Measurements from ENCODE around the gene DOCK3.
"Not testable (repeated sequence)": the region's sequence is repeated elsewhere in the genome, so short reads cannot be mapped to it uniquely, and the experiment has no call there.

The DOCK3 gene

DNA sequence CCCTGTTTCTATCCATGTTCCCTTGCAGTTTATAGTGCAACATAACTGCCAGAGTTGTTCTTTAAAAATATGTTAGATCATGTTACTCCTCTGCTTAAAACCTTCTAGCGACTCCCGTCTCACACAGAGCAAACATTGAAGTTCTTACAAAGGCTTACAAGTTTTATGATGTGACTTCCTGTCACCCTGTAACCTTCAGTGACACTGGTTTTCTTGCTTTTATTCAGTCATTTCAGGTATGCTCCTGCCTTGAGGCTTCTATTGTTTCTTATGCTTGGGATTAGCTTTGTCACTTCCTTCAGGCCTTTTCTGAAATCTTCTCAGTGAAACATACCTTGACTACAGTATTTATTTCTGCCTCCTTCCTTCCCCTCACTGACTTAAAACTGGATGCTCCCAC lies 252.1 kb downstream of the DOCK3 start:
- no peak overlapping the region for H3K4me3 ChIP-seq (ENCODE audit: low read depth, low read length)
- TF ChIP-seq, protein P1, sequence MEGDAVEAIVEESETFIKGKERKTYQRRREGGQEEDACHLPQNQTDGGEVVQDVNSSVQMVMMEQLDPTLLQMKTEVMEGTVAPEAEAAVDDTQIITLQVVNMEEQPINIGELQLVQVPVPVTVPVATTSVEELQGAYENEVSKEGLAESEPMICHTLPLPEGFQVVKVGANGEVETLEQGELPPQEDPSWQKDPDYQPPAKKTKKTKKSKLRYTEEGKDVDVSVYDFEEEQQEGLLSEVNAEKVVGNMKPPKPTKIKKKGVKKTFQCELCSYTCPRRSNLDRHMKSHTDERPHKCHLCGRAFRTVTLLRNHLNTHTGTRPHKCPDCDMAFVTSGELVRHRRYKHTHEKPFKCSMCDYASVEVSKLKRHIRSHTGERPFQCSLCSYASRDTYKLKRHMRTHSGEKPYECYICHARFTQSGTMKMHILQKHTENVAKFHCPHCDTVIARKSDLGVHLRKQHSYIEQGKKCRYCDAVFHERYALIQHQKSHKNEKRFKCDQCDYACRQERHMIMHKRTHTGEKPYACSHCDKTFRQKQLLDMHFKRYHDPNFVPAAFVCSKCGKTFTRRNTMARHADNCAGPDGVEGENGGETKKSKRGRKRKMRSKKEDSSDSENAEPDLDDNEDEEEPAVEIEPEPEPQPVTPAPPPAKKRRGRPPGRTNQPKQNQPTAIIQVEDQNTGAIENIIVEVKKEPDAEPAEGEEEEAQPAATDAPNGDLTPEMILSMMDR (IDR thresholded peaks at IDR 0.05; ENCODE audit: low read depth, low read length): no peak

DNA sequence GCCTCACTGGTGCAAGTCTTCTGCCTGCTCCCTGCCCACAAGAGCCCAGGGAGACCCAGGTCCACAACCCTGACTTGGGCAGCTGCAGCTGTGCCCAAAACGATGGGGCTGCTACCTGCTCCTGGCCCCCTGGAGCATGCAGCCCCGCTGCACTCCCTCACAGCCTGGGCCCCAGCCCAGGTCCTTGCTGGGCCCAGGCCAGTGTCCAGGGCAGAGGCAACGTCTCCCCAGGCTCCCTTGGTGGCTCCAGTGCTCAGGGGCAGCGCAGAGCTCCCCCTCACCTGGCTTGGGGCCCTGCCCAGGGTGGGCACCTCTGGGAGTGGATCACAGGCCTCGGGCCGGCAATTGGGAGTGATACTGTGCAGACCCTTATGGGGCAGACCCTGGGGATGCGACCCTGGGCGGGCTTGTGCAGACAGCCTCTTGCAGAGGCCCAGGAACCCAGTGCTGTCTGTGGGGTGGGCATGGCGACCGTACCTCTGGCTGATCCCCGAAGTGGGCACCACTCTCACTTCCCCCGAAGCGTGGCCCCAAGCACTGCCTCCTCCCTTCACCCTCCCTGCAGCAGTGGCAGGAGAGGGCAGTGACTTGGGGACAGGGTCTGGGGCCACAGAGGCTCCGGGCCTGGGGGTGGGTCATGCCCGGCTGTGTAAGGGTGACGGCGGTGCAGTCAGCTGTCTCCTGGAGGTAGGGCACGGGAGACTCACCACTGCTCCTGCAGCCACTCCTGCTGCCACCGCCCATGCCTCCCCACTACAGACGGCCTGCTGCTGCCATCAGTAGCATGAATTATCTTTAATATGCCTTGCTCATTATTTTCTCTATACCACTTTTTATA lies 255.9 kb downstream of the DOCK3 start:
- TF ChIP-seq, protein P1 (IDR thresholded peaks at IDR 0.05; ENCODE audit: low read depth, low read length): no peak
- H3K4me3 ChIP-seq (ENCODE audit: low read depth, low read length): no peak overlapping the region

DNA sequence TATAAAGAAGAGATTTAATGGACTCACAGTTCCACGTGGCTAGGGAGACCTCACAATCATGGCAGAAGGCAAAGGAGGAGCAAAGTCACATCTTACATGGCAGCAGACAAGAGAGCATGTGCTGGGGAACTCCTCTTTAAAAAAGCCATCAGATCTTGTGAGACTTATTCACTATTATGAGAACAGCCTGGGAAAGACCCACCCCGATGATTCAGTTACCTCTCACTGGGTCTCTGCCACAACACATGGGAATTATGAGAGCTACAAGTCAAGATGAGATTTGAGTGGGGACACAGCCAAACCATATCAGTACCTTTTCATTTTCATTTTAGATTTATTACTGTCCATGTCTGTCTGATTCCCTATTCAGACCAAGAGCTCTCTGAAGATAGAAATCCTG lies 258.2 kb downstream of the DOCK3 start:
- H3K4me3 ChIP-seq (ENCODE audit: low read depth, low read length): not testable (repeated sequence)

DNA sequence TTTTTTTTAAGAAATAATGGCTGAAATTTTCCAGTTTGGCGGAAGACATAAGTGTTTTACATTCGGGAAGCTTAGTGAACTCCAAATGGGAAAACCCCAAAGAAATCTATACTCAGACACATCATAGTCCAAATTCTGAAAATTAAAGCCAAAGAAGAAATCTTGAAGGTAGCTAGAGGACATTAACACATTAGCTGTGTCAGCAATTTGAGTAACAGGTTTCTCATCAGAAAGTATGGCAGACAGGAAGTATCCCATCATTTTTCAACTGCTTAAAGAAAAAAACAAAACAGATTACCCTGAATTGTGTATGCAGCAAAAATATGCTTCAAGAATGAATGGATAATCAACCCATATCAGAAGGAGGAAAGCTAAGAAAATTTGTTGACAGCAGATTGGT lies 261.7 kb downstream of the DOCK3 start:
- H3K4me3 ChIP-seq (ENCODE audit: low read depth, low read length): no peak overlapping the region
- TF ChIP-seq, protein P1 (IDR thresholded peaks at IDR 0.05; ENCODE audit: low read depth, low read length): no peak

DNA sequence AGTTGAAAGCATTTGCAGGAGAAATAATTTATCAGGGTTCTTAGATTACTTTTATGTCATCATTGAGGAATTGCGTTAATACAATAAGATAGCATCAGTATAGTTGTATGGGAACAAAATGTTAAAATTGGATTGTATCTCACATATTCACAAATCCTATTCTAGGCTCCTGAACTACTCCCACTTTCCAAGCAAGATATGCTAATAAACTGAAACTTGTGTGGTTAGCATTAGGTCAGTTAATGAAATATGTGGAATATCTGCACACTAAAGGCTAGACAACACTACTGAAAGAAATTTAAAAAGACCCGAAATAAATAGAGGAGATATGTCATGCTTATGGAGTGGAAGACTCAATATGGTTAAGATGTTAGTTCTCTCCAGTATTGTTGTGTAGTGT lies 272.7 kb downstream of the DOCK3 start:
- H3K4me3 ChIP-seq (ENCODE audit: low read depth, low read length): no peak overlapping the region
- TF ChIP-seq, protein P1 (IDR thresholded peaks at IDR 0.05; ENCODE audit: low read depth, low read length): no peak

DNA sequence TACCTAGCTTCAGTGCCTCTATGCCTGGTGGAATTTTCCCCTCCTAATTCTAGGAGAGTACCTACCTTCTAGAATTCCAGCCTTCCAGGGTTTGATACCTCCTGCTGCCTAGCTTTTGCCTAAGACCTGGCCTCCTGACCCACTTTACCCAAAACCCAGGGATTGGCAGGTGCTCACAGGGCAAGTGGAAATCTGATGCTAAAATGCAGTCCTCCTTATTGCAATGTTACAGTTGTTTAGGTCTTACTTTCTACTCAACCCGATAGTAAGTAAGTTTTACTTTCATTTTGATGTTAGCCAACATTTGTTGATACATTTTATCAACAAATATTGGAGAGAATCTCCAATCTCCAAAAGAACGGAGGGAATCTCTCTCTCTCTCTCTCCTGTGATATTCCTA lies 275.9 kb downstream of the DOCK3 start:
- TF ChIP-seq, protein P1 (IDR thresholded peaks at IDR 0.05; ENCODE audit: low read depth, low read length): no peak
- H3K4me3 ChIP-seq (ENCODE audit: low read depth, low read length): no peak overlapping the region

DNA sequence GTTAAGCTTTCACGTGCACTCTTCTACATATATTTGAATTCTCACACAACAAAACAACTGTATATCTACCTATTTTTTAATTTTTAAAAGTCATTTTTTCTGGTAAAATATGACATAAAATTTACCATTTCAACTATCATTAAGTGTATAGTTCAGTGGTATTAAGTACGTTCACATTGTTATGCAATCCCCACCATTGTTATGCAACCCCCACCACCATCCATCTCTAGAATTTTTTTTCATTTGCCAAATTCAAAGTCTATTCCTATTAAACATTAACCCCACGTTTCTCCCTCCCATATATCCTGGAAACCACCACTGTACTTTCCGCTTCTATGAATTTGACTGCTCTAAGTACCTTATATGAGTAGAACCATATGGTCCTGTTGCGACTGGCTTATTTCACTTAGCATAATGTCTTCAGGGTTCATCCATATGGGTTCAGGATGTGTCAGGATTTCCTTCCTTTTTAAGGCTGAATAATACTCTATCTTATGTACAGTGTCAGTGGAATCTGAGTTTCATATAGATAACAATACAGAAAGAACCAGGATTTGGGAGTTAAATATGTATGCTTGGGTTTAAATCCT lies 279.2 kb downstream of the DOCK3 start:
- TF ChIP-seq, protein P1 (IDR thresholded peaks at IDR 0.05; ENCODE audit: low read depth, low read length): no peak
- H3K4me3 ChIP-seq (ENCODE audit: low read depth, low read length): no peak overlapping the region
